Stimulated activated CD4-positive, alpha-beta T cell treated with anti-CD3 and anti-CD28 coated beads, TNF-alpha, amount 100 ng/mL, for 4 hours (primary cell): ENCODE data around the gene TMIE.
"Not testable (repeated sequence)": the region's sequence is repeated elsewhere in the genome, so short reads cannot be mapped to it uniquely, and the experiment has no call there.

Source experiments
- DNase-seq, 3 experiments: peaks; one replicate each; pipeline ENCODE4 v3.0.0-alpha.2; 2020; ENCODE audit warnings: low read depth in 3 of 3

Gene TMIE

DNA sequence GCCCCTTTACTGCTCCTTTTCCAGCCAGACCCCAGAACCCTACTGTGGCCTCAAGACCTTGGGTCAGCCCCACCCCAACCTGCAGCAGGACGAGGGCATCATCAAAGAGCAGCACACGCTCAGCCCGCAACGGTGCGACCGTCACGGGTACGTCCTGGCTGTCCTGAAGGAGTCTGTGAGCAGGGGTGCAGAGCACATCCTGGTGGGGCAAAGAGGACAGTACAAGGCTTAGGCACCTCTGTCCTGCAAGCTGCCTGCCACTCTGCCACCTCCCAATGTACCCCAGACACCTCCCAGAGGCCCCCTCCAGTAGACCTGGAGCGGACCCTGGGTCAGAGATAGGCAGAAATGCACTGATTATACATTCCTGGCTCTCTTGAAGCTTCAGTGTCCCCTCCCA is 15.7 kb upstream of the TMIE start:
- no peak for DNase-seq

DNA sequence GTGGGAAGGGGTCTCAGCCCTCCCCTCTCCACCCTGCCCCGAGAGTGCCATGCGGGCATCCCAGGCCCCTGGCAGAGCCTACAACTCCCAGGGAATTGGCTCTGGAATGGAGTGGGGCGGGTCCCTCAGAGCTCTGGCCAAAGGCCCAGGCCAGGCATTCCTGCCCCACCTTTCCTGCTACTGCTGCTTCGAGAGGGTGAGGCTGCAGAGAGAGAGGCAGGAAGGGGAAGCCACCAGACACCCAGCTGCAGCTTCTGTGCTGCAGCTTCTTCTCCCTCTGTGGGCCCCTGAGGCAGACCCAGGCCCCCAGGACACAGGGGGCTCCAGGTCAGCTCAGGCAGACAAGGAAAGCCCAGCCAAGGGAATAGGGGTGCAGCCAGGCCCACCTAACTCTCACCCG is 10.4 kb upstream of the TMIE start:
- no peak for DNase-seq

GRCh38 chr3:46692566-46692990 is 8.6 kb upstream of the TMIE start:
- no peak for DNase-seq

- peak; percentile 42 to 59 (median 59) for DNase-seq
These were observed 7.9 kb upstream of the TMIE start, which contains the start of gene ALS2CL for GRCh38 chr3:46693038-46693891. Gene ALS2CL, minus strand, starts transcription at chr3:46693679. Its CDS starts 4,239 bp downstream, at chr3:46689440.

- DNase-seq, result peak in 2 of 3 experiments; percentile 21 to 37
These were observed 7.3 kb upstream of the TMIE start for GRCh38 chr3:46693892-46694226.

DNA sequence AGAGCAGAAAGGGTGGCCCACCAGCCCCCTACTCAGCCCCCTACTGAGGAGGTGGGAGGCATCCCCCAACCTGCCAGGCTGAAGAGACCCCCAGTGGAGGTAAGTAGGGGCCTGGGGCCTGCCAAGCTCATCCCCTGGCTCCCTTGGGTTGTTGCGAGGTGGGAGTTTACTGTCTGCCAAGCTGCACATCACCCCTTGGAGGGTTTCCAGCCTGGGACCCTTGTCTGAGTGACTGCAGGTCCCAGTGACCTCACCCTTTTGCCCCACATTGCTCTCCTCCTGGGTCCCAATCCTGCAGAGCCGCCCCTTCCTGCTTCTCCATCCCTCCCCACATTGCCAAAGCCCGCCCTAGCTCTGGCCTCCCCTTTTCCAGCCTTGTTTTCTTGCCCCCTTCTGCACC is 6.7 kb upstream of the TMIE start:
- DNase-seq, result no peak

- peak in 1 of 3 experiments; percentile 33 for DNase-seq
These were observed 5.8 kb upstream of the TMIE start for GRCh38 chr3:46695177-46695961.

GRCh38 chr3:46695962-46696894 is 5.0 kb upstream of the TMIE start:
- DNase-seq, result no peak

- no peak for DNase-seq
These were observed 1.3 kb upstream of the TMIE start for GRCh38 chr3:46699676-46700523.

GRCh38 chr3:46700772-46701171 is 420 bp upstream of the TMIE start:
- DNase-seq, result no peak

DNA sequence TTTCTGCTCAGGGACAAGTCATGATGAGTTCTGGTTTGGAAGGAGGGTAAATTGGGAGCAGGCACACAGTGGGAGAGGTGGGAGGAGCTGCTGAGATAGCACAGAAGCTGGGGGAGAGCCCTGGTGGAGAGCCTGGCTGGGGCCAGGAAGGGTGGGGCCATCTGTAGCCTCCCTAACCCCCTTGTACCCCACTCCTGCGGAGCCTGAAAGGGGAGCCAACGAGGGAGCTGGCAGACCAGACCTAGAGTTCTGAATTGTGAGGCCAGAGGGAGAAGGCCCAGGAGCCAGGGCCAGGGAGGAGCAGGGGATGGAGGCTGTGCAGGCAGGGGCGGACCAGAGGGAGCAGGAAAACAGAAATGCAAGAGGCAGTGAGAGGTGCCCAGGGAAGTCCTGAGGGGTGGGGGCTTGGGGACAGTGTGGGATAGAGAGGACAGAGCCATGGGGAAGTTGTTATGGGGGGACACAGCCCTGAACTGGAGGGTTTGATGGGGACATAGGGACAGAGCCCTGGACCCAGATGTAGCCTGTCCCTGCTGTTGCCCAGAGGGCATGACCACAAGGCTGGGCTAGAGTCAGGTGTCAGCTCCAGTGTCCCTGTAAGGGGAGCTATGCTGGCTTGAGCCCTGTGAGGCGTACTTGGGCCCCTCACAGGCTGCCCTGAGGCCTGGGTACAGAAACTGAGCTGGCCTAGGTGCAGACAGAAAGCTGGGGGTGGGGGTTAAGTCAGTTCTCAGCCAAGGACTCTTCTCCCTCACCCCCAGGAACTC is 1.2 kb downstream of the TMIE start:
- DNase-seq, result no peak

DNA sequence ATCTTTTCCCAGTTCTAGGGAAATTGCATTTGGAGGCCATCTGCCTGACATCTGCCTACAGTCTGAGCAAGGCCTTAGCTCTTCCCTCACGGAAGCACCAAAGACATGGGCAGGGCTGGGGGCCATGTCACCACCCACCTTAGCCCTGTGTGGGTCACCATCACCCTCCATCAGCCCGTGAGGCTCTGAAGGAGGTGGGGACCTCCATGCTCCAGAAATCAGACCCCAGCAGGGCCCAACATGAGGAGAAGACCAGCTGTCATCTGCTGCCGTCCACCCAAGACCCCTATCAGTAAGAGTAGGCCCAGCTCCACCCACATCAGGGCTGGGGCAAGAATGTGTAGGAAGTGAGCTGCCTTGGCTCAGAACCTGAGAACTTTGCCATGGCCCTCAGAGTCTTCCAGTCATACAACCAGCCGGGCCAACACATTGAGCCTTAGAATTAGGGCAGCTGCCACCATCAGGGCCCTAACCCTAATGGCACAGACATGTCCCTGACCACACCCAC is 1.9 kb downstream of the TMIE start:
- DNase-seq, result no peak

GRCh38 chr3:46704346-46704745 is 3.2 kb downstream of the TMIE start:
- DNase-seq, result not testable (repeated sequence)

GRCh38 chr3:46705022-46705530 is 3.9 kb downstream of the TMIE start:
- peak in 2 of 3 experiments; percentile 44 to 49 for DNase-seq

GRCh38 chr3:46705751-46706552 is 4.8 kb downstream of the TMIE start:
- DNase-seq, result no peak

- DNase-seq, result no peak
These were observed 5.8 kb downstream of the TMIE start for GRCh38 chr3:46706771-46707582.

DNA sequence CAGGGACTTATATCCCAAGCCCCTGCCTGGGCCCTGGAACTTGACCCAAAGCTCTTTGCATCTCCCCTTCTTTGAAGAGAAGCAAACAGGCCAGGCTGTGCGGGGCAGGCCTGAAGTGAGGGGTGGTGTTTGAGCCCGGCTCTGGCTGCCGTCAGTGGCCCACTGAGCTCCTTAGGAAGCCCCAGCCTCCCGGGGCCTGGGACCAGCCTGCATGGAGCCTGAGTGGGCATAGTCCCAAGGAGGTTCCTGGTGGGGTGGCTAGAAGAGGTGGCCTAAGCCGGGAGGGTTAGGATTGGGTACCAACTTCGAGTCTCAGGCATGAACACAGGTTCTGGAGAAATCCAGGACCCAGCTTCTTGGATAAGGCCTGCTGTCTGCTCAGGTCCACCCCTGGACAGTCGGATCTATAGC is 6.4 kb downstream of the TMIE start:
- no peak for DNase-seq
